ENCODE data around the gene KDM1A. TPM values are rescaled to one million over a fixed set of nuclear protein-coding genes. Genes with fewer than 3 reads are reported as not detected.
"Not testable (repeated sequence)": the region's sequence is repeated elsewhere in the genome, so short reads cannot be mapped to it uniquely, and the experiment has no call there.

The KDM1A gene
- polyA plus RNA-seq (ENCODE audit: insufficient read length in 3 of 3) = 100 to 1,000 TPM; 131 to 139 (median 138) TPM
- long read RNA-seq, donor 1, transcript KDM1A-206 (1 exons, 2,810 nt) = major isoform, 12 of 38 reads
- long read RNA-seq, donor 1, partial matches to known transcripts = 24 of 38 reads
- long read RNA-seq, donor 1, other reads (novel, unspliced or antisense) = 0 of 38 reads
- long read RNA-seq, donor 2, transcript KDM1A-206 (1 exons, 2,810 nt) = major isoform, 15 of 67 reads
- long read RNA-seq, donor 2, partial matches to known transcripts = 48 of 67 reads
- long read RNA-seq, donor 2, other reads (novel, unspliced or antisense) = 0 of 67 reads
- long read RNA-seq, donor 3, transcript KDM1A-206 (1 exons, 2,810 nt) = major isoform, 30 of 99 reads
- long read RNA-seq, donor 3, transcript KDM1A-201 (19 exons, 3,033 nt) = minor isoform, 10 of 99 reads
- long read RNA-seq, donor 3, partial matches to known transcripts = 49 of 99 reads
- long read RNA-seq, donor 3, other reads (novel, unspliced or antisense) = 9 of 99 reads
- long read RNA-seq, donor 4, transcript KDM1A-206 (1 exons, 2,810 nt) = major isoform, 26 of 58 reads
- long read RNA-seq, donor 4, transcript KDM1A-201 (19 exons, 3,033 nt) = minor isoform, 6 of 58 reads
- long read RNA-seq, donor 4, partial matches to known transcripts = 25 of 58 reads
- long read RNA-seq, donor 4, other reads (novel, unspliced or antisense) = 0 of 58 reads
- long read RNA-seq, donor 5 = 0 reads
- long read RNA-seq, donor 6, transcript KDM1A-206 (1 exons, 2,810 nt) = major isoform, 25 of 57 reads
- long read RNA-seq, donor 6, partial matches to known transcripts = 22 of 57 reads
- long read RNA-seq, donor 6, other reads (novel, unspliced or antisense) = 7 of 57 reads
- long read RNA-seq, donor 7, transcript KDM1A-206 (1 exons, 2,810 nt) = major isoform, 20 of 87 reads
- long read RNA-seq, donor 7, transcript KDM1A-201 (19 exons, 3,033 nt) = minor isoform, 11 of 87 reads
- long read RNA-seq, donor 7, partial matches to known transcripts = 50 of 87 reads
- long read RNA-seq, donor 7, other reads (novel, unspliced or antisense) = 6 of 87 reads
- long read RNA-seq, donor 8, transcript KDM1A-201 (19 exons, 3,033 nt) = minor isoform, 10 of 128 reads
- long read RNA-seq, donor 8, transcript KDM1A-206 (1 exons, 2,810 nt) = major isoform, 46 of 128 reads
- long read RNA-seq, donor 8, partial matches to known transcripts = 61 of 128 reads
- long read RNA-seq, donor 8, other reads (novel, unspliced or antisense) = 10 of 128 reads
- long read RNA-seq, donor 9, transcript KDM1A-206 (1 exons, 2,810 nt) = major isoform, 18 of 49 reads
- long read RNA-seq, donor 9, partial matches to known transcripts = 29 of 49 reads
- long read RNA-seq, donor 9, other reads (novel, unspliced or antisense) = 0 of 49 reads
- long read RNA-seq, donor 10, transcript KDM1A-206 (1 exons, 2,810 nt) = major isoform, 16 of 42 reads
- long read RNA-seq, donor 10, partial matches to known transcripts = 19 of 42 reads
- long read RNA-seq, donor 10, other reads (novel, unspliced or antisense) = 5 of 42 reads
- long read RNA-seq, donor 11, transcript KDM1A-206 (1 exons, 2,810 nt) = major isoform, 12 of 61 reads
- long read RNA-seq, donor 11, partial matches to known transcripts = 40 of 61 reads
- long read RNA-seq, donor 11, other reads (novel, unspliced or antisense) = 6 of 61 reads
- long read RNA-seq, donor 12, transcript KDM1A-206 (1 exons, 2,810 nt) = major isoform, 10 of 25 reads
- long read RNA-seq, donor 12, partial matches to known transcripts = 12 of 25 reads
- long read RNA-seq, donor 12, other reads (novel, unspliced or antisense) = 0 of 25 reads
- long read RNA-seq, donor 13, transcript KDM1A-206 (1 exons, 2,810 nt) = major isoform, 26 of 116 reads
- long read RNA-seq, donor 13, transcript KDM1A-201 (19 exons, 3,033 nt) = minor isoform, 13 of 116 reads
- long read RNA-seq, donor 13, partial matches to known transcripts = 69 of 116 reads
- long read RNA-seq, donor 13, other reads (novel, unspliced or antisense) = 8 of 116 reads
- long read RNA-seq, donor 14, transcript KDM1A-206 (1 exons, 2,810 nt) = major isoform, 9 of 42 reads
- long read RNA-seq, donor 14, partial matches to known transcripts = 21 of 42 reads
- long read RNA-seq, donor 14, other reads (novel, unspliced or antisense) = 9 of 42 reads
- long read RNA-seq, donor 15, transcript KDM1A-206 (1 exons, 2,810 nt) = major isoform, 8 of 17 reads
- long read RNA-seq, donor 15, partial matches to known transcripts = 7 of 17 reads
- long read RNA-seq, donor 15, other reads (novel, unspliced or antisense) = 0 of 17 reads
- long read RNA-seq, donor 16, transcript KDM1A-206 (1 exons, 2,810 nt) = major isoform, 68 of 254 reads
- long read RNA-seq, donor 16, transcript KDM1A-201 (19 exons, 3,033 nt) = minor isoform, 16 of 254 reads
- long read RNA-seq, donor 16, partial matches to known transcripts = 148 of 254 reads
- long read RNA-seq, donor 16, other reads (novel, unspliced or antisense) = 22 of 254 reads

GRCh38 chr1:23019094-23019862 is at the start of gene KDM1A:
Gene KDM1A, plus strand, starts transcription at chr1:23019468. Its CDS starts 129 bp downstream, at chr1:23019597.
- peak; percentile 90 to 98 (median 96) for DNase-seq (ENCODE audit: extremely low read depth in 1 of 11, low read depth in 9 of 11, low spot score in 4 of 11)

DNA sequence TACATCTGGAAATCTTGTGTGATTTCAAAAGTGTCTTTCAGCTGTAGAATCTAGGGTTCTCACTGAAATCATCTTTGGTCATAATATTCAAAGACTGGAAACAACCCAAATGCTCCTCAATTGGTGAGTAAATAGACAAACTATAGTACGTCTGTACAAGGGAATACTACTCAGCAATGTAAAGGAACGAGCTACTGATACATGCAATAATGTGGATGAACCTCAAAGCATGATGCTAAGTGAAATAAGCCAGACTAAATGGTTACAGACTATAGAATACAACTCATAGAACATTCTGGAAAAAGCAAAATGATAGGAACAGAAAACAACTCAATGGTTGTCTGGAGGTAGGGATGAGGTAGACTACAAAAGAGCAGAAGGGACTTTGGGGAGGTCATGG is 49.2 kb upstream of the KDM1A start:
- no peak for DNase-seq (ENCODE audit: extremely low read depth in 1 of 11, low read depth in 9 of 11, low spot score in 4 of 11)

DNA sequence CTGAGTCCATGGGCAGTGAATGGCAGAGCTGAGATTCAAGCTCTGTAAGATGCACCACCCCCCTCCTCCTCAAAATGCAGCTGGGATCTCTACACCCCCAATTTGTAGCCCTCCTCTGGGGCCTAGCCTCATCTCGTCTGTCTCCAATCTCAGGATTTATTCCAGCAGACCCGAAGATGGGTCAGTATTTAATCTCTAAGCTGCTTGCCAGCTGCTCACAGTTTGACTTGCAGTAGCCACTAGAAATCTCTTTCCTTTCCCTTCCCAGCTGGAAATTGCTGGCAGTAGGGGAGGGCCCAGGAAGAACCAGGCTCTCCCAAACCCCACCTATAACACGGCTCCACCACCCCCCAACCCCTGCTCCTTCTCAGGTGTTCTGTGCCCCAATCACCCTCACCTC is 48.1 kb upstream of the KDM1A start:
- no peak for DNase-seq (ENCODE audit: extremely low read depth in 1 of 11, low read depth in 9 of 11, low spot score in 4 of 11)

DNA sequence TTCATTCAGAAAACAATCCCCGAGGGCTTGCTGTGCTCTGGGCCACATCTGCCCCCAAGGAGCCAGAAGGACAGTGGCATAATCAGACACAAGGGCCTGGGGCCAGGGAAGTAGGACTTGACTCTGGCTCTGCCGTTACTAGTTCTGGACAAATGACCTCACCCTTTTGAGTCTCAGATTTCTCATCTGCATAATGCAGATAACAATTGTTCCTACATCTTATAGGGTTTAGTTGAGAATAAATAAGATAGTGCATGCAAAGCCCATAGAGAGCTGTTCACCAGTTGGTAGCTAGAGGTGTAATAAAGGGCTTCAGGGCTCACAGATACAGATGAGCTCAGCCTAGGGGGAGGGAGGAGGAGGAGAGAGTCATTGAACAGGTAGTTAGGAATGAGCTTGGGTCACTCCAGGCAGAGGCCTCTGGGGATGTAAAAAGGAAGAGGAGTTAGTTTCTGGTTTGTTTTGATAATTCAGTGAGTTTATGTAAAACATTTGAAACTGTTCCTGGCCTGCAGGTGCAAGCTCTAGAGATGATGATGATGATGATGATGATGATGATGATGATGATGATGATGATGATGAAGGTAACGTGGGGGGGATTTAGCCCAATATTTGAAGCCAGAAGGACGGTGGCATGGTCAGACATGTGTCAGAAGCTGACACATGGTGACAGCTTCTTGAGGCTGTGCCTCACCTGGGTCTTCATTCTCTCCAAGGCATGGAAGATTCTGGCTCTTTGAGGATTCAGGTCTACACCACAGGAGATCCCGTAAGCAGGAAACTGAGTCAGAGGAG is 47.5 kb upstream of the KDM1A start:
- DNase-seq (ENCODE audit: extremely low read depth in 1 of 11, low read depth in 9 of 11, low spot score in 4 of 11) = no peak

DNA sequence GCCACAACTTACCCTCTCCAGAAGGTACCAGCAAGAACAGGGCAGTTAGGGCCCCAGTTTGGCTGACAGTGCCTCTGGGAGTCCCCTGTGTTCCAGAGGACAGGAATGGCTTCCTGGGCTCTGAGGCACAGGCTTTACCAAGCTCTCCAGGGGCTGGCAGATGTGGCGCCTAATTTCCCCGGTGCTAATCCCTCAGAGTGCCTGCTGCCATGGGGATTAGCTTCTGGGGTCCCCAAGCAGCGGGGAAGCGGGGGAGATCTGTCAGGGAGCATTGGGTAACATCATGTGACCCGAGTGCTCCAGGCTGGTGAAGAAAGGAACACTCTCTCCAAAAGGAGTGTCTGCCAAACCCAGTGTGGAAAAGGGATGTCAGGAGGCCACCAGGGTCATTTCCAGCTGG is 46.5 kb upstream of the KDM1A start, which contains the start of gene LACTBL1:
LACTBL1 (minus strand) TSS at position 107 of the 400 bp plus-strand sequence. CDS start 550 bp downstream, outside the sequence.
- DNase-seq (ENCODE audit: extremely low read depth in 1 of 11, low read depth in 9 of 11, low spot score in 4 of 11) = no peak

GRCh38 chr1:22975694-22976093 is 43.6 kb upstream of the KDM1A start:
- no peak for DNase-seq (ENCODE audit: extremely low read depth in 1 of 11, low read depth in 9 of 11, low spot score in 4 of 11)

DNA sequence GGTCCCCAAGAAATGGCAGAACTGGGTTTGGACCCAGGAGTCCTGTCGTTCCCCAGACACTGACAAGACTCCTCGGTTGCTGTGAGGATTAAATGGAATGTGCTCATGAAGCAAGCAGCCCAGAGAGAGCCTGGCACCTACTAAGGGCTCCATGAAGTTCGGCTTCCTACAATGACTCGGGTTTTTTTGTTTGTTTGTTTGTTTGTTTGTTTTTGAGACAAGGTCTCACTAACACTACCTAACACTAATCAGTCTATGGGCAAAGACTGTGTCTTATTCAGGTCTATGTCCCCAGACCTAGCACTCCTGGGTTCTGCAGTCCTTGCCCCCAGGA is 43.2 kb upstream of the KDM1A start:
- DNase-seq (ENCODE audit: extremely low read depth in 1 of 11, low read depth in 9 of 11, low spot score in 4 of 11) = no peak

DNA sequence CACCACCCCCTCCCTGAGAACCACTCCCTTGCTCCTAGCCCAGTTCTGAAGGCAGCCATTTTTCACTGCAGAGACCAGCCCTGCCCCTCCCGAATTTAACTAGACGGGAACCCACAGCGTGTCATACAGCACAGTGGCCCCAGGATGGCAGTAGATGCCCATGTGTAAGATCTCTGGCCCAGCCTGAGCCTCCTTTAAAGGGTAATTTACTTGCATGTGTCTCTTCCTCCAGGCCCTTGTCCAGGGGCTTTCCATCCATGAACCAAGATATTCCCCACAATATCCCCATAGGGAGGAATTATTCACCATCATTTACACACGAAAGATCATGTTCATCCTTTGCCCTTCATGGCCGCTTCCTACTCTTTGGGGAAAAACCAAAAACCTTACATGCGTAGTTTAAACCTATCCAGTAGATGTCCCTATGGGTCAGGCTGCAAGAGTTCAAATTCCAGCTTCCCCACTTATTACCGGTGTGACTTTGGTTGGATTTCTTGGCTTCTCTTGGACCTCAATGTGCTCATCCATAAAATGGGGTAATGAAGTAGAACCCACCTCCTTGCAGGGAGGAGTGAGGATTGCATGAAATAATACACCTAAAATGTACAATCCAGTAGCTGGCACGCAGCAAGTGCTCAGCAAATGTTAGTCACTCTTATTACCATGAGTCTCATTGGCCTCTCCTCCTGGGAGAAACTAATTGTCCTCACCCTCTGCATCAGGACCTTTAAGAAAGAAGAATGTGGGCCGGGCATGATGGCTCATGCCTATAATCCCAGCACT is 42.6 kb upstream of the KDM1A start:
- DNase-seq (ENCODE audit: extremely low read depth in 1 of 11, low read depth in 9 of 11, low spot score in 4 of 11) = peak in 9 of 11 donors; percentile 35 to 61 (median 47)

DNA sequence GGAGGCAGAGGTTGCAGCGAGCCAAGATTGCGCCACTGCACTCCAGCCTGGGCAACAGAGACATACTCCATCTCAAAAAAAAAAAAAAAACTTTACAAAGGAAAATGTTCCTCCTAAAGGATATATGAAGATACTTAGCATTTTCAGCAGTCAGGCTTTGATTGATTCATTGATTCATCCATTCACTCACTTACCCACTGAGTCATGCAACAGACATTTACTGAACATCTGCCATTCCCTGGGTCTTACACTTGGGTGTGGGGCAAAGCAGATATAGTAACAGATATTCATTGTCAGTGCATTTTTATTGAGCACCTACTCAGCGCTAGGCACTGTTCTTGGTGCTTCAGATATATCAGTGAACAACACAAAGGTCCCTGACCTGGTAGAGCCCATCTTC is 41.0 kb upstream of the KDM1A start:
- DNase-seq (ENCODE audit: extremely low read depth in 1 of 11, low read depth in 9 of 11, low spot score in 4 of 11) = no peak

DNA sequence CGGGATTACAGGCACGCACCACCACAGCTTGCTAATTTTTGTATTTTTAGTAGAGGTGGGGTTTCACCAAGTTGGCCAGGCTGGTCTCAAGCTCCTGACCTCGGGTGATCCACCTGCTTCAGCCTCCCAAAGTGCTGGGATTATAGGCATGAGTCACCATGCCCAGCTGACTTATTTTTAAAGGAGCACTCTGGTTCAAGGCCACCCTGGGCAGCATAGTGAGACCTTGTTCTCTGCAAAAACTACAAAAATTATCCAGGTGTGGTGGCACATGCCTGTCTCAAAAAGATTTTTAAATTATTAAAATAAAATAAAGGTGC is 38.8 kb upstream of the KDM1A start:
- DNase-seq (ENCODE audit: extremely low read depth in 1 of 11, low read depth in 9 of 11, low spot score in 4 of 11) = not testable (repeated sequence)

DNA sequence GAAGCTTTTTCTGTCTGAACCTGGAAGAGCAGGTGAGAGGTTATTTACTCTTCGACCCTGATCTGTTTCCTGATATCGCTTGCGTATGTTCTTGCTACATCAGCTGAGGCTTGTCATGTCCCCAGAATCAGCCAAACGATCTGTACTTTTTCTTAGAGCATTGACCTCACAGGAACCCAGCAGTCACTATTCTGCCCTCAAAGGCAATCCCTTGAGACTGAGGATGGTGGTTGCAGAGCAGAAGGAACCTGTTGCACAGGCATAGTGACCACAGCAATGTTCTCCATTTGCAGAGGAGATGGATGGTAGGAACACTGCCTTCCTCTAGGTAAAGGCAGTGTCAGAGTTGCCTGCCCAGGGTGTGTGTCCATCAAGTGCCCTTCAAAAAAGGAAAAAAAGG is 35.3 kb upstream of the KDM1A start:
- DNase-seq (ENCODE audit: extremely low read depth in 1 of 11, low read depth in 9 of 11, low spot score in 4 of 11) = no peak

DNA sequence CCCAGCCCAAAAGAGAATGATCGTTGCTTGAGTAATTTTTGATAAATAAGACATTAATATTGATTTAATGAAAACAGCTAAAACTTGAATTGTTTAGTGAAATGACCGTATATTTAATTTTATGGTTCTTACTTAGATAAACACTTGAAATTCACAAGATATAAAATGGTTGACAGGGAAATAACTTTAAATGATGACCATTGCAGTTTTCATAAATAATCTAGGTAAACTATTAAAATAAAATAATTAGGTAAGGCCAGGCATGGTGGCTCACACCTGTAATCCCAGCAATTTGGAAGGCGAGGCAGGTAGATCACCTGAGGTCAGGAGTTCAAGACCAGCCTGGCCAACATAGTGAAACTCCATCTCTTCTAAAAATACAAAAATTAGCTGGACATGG is 26.9 kb upstream of the KDM1A start:
- DNase-seq (ENCODE audit: extremely low read depth in 1 of 11, low read depth in 9 of 11, low spot score in 4 of 11) = not testable (repeated sequence)

DNA sequence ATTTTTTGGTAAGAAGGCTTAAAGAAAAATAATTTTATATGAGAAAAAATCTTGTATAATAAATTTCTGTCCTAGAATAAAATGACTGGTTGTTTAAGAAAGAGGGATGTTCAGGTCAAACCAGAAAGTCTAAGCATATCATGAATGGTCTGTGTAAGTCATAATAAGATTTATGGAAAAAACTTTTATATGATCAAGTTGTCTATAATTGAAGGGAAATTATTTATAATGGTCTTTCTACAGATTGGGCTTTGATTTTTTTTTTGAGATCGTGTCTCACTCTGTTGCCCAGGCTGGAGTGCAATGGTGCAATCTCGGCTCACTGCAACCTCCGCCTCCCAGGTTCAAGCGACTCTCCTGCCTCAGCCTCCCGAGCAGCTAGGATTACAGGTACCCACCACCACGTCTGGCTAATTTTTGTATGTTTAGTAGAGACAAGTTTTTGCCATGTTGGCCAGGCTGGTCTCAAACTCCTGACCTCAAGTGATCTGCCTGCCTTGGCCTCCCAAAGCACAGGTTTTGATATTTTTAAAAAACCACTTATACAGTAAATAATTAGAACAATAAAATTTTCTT is 26.0 kb upstream of the KDM1A start:
- not testable (repeated sequence) for DNase-seq (ENCODE audit: extremely low read depth in 1 of 11, low read depth in 9 of 11, low spot score in 4 of 11)

GRCh38 chr1:22995774-22996173 is 23.5 kb upstream of the KDM1A start:
- DNase-seq (ENCODE audit: extremely low read depth in 1 of 11, low read depth in 9 of 11, low spot score in 4 of 11) = no peak
